Neural cell (in vitro differentiated cells): Measurements from ENCODE around the gene PCSK9.

ENCODE experiments used
- EP300 ChIP-seq: fragments of 450-650 bp; conservative IDR thresholded peaks from 2 replicates; pipeline ENCODE4 v1.6.1; 2014; ENCODE audit warnings: antibody characterized with exemption, mild to moderate bottlenecking, moderate library complexity; ENCODE audit not compliant: poor library complexity, severe bottlenecking
- EZH2 ChIP-seq: fragments of 200-600, 300-800 bp; shearing (Covaris generic), sonication (generic); IDR thresholded peaks from 2 replicates; pipeline ENCODE4 v1.6.1; 2014; ENCODE audit warnings: antibody characterized with exemption, low read length, borderline replicate concordance, mild to moderate bottlenecking; ENCODE audit not compliant: insufficient read depth, poor library complexity, severe bottlenecking
- MXI1 ChIP-seq: fragments of 450-650 bp; conservative IDR thresholded peaks from 2 replicates; pipeline ENCODE4 v1.6.1; 2014; ENCODE audit warnings: antibody characterized with exemption, mild to moderate bottlenecking; ENCODE audit not compliant: poor library complexity, severe bottlenecking
- POLR2AphosphoS5 ChIP-seq: IDR thresholded peaks from 2 replicates; pipeline ENCODE4 v1.6.1; 2012
- RAD21 ChIP-seq: fragments of 450-650 bp; conservative IDR thresholded peaks from 2 replicates; pipeline ENCODE4 v1.6.1; 2014; ENCODE audit warnings: antibody characterized with exemption, mild to moderate bottlenecking, moderate library complexity
- SMC3 ChIP-seq: fragments of 450-650 bp; conservative IDR thresholded peaks from 2 replicates; pipeline ENCODE4 v1.6.1; 2014; ENCODE audit warnings: antibody characterized with exemption, mild to moderate bottlenecking, moderate library complexity; ENCODE audit not compliant: poor library complexity
- TAF1 ChIP-seq: IDR thresholded peaks from 2 replicates; pipeline ENCODE4 v1.6.1; 2012; ENCODE audit warnings: low read depth
- TF ChIP-seq, protein P1 (sequence below): fragments of 450-650 bp; IDR thresholded peaks from 2 replicates; pipeline ENCODE4 v1.5.1; 2014; ENCODE audit warnings: antibody characterized with exemption, mild to moderate bottlenecking, moderate library complexity; ENCODE audit not compliant: poor library complexity, severe bottlenecking
- TF ChIP-seq, protein P2 (sequence below): IDR thresholded peaks from 2 replicates; pipeline ENCODE4 v1.6.1; 2012; ENCODE audit warnings: borderline replicate concordance

DNA sequence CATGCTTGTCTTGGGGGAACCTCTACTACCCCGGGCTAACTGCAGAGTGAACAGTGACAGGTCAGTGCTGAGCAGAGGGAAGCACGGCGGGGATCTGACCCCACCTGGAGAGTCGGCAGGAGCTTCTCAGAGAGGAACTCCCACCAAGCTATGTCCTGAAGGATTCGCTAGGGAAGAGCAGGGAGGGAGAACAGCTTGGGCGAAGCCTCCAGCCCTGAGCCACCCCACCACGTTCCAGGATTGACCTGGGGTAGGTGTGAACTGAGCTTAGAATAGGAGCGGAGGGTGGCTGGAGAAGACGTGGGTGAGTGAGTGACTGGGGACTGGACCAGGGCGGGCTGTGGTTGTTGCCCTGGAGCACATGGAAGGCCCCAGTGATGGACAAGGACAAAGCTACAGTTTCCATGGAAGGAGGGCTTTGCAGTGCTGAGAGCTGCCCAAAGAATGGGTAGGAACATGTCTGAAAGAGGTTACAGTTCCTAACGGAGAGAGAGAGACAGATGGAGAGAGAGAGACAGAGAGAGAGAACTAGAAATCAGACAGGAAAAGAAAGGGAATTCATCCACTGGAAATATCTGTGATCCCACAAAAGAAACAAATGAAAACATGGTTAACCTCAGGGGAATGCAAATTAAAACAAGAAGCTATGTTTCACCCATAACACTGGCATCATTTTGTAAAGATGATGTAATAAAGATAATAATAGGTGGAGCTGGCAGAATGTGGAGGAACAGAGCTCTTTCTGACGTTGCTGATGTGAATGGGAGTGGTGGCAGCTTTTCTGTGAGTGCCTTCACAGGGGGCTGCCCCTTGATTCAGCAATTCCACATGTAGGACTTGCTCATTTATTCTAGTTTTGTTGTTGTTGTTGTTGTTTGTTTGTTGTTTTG, 23.4 kb upstream of the PCSK9 start:
- TF ChIP-seq POLR2AphosphoS5 (no peak), EP300 (no peak), EZH2 (no peak), RAD21 (no peak), TAF1 (no peak), SMC3 (no peak), MXI1 (no peak)
- TF ChIP-seq, protein P1, sequence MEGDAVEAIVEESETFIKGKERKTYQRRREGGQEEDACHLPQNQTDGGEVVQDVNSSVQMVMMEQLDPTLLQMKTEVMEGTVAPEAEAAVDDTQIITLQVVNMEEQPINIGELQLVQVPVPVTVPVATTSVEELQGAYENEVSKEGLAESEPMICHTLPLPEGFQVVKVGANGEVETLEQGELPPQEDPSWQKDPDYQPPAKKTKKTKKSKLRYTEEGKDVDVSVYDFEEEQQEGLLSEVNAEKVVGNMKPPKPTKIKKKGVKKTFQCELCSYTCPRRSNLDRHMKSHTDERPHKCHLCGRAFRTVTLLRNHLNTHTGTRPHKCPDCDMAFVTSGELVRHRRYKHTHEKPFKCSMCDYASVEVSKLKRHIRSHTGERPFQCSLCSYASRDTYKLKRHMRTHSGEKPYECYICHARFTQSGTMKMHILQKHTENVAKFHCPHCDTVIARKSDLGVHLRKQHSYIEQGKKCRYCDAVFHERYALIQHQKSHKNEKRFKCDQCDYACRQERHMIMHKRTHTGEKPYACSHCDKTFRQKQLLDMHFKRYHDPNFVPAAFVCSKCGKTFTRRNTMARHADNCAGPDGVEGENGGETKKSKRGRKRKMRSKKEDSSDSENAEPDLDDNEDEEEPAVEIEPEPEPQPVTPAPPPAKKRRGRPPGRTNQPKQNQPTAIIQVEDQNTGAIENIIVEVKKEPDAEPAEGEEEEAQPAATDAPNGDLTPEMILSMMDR: no peak
- TF ChIP-seq, protein P2, sequence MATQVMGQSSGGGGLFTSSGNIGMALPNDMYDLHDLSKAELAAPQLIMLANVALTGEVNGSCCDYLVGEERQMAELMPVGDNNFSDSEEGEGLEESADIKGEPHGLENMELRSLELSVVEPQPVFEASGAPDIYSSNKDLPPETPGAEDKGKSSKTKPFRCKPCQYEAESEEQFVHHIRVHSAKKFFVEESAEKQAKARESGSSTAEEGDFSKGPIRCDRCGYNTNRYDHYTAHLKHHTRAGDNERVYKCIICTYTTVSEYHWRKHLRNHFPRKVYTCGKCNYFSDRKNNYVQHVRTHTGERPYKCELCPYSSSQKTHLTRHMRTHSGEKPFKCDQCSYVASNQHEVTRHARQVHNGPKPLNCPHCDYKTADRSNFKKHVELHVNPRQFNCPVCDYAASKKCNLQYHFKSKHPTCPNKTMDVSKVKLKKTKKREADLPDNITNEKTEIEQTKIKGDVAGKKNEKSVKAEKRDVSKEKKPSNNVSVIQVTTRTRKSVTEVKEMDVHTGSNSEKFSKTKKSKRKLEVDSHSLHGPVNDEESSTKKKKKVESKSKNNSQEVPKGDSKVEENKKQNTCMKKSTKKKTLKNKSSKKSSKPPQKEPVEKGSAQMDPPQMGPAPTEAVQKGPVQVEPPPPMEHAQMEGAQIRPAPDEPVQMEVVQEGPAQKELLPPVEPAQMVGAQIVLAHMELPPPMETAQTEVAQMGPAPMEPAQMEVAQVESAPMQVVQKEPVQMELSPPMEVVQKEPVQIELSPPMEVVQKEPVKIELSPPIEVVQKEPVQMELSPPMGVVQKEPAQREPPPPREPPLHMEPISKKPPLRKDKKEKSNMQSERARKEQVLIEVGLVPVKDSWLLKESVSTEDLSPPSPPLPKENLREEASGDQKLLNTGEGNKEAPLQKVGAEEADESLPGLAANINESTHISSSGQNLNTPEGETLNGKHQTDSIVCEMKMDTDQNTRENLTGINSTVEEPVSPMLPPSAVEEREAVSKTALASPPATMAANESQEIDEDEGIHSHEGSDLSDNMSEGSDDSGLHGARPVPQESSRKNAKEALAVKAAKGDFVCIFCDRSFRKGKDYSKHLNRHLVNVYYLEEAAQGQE: no peak
